Glutamatergic neuron (in vitro differentiated cells): ENCODE measurements around the gene PNMA6F. TPM values are rescaled to one million over a fixed set of nuclear protein-coding genes. Genes with fewer than 3 reads are reported as not detected.
"Not testable (repeated sequence)": the region's sequence is repeated elsewhere in the genome, so short reads cannot be mapped to it uniquely, and the experiment has no call there.

ENCODE experiments used
- DNase-seq: peaks from one replicate; pipeline ENCODE4 v3.0.0; 2022
- H3K27ac Mint-ChIP-seq: one replicate; pipeline ENCODE4 v1.8.0; 2020; ENCODE audit warnings: mild to moderate bottlenecking, mixed read lengths, inconsistent platforms; ENCODE audit not compliant: unreplicated experiment
- H3K27me3 Mint-ChIP-seq: one replicate; pipeline ENCODE4 v1.8.0; 2020; ENCODE audit warnings: mild to moderate bottlenecking, moderate library complexity, mixed read lengths, inconsistent platforms; ENCODE audit not compliant: unreplicated experiment
- H3K36me3 Mint-ChIP-seq: one replicate; pipeline ENCODE4 v1.8.0; 2020; ENCODE audit warnings: mild to moderate bottlenecking, mixed read lengths, inconsistent platforms; ENCODE audit not compliant: unreplicated experiment
- H3K4me1 Mint-ChIP-seq: one replicate; pipeline ENCODE4 v1.8.0; 2020; ENCODE audit warnings: mild to moderate bottlenecking, low read depth, mixed read lengths, inconsistent platforms; ENCODE audit not compliant: unreplicated experiment
- H3K4me3 Mint-ChIP-seq: one replicate; pipeline ENCODE4 v1.8.0; 2020; ENCODE audit warnings: mild to moderate bottlenecking, mixed read lengths, inconsistent platforms; ENCODE audit not compliant: unreplicated experiment
- H3K9me3 Mint-ChIP-seq: one replicate; pipeline ENCODE4 v1.8.0; 2020; ENCODE audit warnings: mild to moderate bottlenecking, moderate library complexity, mixed read lengths, inconsistent platforms; ENCODE audit not compliant: unreplicated experiment
- total RNA-seq: library from RNA; stranded (reverse); fragmentation: NEBNext Ultra II Directional; extraction: Animal tissue kit (Norgen Biotek cat#: 25700); gene quantifications from one replicate; pipeline ENCODE4 v1.2.1, GENCODE V29; 2021; ENCODE audit not compliant: unreplicated experiment
- TF ChIP-seq, protein P1 (sequence below): fragments of 200-600 bp; sonication (generic); IDR thresholded peaks from one replicate; pipeline ENCODE4 v1.5.0; 2021; ENCODE audit not compliant: partially characterized antibody, unreplicated experiment

PNMA6F gene
- total RNA-seq, 1 donor from 2014 or later = not detected

DNA sequence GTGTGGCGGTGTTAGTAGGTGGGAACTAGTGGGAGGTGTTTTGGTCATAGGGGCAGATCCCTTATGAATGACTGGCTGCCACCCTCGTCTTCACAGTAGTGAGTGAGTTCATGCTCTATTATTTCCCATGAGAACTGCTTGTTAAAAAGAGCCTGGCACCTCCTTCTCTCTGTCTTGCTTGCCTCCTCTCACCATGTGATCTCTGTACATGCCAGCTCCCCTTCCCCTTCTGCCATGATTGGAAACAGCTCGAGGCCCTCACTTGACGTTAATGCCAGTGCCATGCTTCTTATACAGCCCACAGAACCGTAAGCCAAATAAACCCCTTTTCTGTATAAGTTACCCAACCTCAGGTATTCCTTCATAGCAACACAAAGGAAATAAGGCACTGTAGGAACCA lies 21.7 kb downstream of the PNMA6F start:
- DNase-seq = no peak
- no peaks in the 10 kb centered on the region for H3K4me1 Mint-ChIP-seq
- no peak overlapping the region for H3K27ac Mint-ChIP-seq
- H3K4me3 Mint-ChIP-seq = no peak overlapping the region
- H3K9me3 Mint-ChIP-seq = peaks cover 4% of the 10 kb centered on the region
- H3K27me3 Mint-ChIP-seq = peaks cover 4% of the 10 kb centered on the region
- H3K36me3 Mint-ChIP-seq = no peaks in the 10 kb centered on the region
- TF ChIP-seq, protein P1, sequence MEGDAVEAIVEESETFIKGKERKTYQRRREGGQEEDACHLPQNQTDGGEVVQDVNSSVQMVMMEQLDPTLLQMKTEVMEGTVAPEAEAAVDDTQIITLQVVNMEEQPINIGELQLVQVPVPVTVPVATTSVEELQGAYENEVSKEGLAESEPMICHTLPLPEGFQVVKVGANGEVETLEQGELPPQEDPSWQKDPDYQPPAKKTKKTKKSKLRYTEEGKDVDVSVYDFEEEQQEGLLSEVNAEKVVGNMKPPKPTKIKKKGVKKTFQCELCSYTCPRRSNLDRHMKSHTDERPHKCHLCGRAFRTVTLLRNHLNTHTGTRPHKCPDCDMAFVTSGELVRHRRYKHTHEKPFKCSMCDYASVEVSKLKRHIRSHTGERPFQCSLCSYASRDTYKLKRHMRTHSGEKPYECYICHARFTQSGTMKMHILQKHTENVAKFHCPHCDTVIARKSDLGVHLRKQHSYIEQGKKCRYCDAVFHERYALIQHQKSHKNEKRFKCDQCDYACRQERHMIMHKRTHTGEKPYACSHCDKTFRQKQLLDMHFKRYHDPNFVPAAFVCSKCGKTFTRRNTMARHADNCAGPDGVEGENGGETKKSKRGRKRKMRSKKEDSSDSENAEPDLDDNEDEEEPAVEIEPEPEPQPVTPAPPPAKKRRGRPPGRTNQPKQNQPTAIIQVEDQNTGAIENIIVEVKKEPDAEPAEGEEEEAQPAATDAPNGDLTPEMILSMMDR = no peak

DNA sequence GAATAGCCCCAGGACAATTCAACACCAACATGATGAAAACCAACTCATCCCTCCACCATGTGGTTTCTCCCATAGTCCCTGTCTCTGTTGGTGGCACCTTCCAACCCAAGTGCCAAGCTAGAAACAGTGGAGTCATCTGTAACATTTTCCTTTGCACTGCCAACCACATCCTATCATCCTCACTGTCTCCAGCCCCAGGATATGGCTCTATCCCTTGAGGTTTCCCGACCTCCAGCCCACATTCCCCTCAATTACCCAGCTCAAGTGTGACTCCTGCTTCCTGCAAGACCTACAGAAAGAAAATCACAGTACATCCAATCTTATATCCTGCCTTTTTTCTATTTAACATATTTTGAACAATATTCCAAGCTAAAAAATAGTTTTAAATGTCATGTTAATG lies 24.2 kb downstream of the PNMA6F start:
- TF ChIP-seq, protein P1 = no peak
- Mint-ChIP-seq H3K4me1 (no peaks in the 10 kb centered on the region), H3K36me3 (no peaks in the 10 kb centered on the region), H3K27ac (no peak overlapping the region), H3K4me3 (no peak overlapping the region), H3K27me3 (no peaks in the 10 kb centered on the region), H3K9me3 (peaks cover 5% of the 10 kb centered on the region)
- DNase-seq = no peak

DNA sequence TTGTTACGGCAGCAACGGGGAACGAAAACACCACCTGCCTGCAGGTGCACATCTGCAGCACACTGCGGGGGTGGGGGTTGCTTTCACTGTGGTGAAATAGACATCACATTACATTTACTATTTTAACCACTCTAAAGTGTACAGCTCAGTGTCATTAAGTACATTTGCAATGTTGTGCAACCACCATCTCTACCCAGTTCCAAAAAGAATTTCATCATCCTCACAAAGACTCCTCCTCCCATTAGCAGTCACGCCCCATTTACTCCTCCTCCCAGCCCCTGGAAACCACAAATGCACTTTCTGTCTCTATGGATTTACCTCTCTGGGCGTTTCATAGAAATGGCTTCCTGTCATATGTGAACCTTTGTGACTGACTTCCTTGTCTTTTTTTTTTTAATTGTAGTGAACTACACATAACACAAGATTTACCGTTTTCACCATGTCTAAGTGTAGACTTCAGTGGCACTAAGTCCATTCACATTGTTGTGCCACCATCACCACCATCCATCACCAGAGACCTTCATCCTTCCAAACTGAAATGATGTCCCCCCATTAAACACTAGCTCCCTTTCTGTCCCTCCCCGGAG lies 28.0 kb downstream of the PNMA6F start:
- H3K36me3 Mint-ChIP-seq, DNase-seq, H3K27ac Mint-ChIP-seq, H3K4me1 Mint-ChIP-seq, H3K4me3 Mint-ChIP-seq, H3K27me3 Mint-ChIP-seq, H3K9me3 Mint-ChIP-seq: not testable (repeated sequence)

DNA sequence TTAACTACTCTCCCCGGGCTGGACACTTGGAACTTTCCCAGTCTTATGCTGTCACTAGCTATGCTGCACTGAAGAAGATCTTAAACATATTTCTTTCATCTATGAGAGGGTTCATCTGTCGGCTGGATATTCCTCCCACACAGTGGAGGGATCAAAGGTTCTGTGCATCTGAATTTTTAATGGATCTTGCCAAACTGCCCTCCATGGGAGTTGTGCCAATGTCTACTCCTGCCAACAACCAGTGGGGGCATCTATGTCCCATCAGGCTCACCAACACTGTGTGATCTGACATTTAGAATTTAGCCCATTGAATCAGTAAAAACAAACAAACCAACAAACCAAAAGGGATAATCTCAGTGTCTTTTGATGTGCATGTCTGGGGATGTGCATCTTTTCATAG lies 32.8 kb downstream of the PNMA6F start:
- H3K4me3 Mint-ChIP-seq, H3K4me1 Mint-ChIP-seq, H3K36me3 Mint-ChIP-seq, DNase-seq, H3K9me3 Mint-ChIP-seq, H3K27me3 Mint-ChIP-seq, H3K27ac Mint-ChIP-seq: not testable (repeated sequence)

DNA sequence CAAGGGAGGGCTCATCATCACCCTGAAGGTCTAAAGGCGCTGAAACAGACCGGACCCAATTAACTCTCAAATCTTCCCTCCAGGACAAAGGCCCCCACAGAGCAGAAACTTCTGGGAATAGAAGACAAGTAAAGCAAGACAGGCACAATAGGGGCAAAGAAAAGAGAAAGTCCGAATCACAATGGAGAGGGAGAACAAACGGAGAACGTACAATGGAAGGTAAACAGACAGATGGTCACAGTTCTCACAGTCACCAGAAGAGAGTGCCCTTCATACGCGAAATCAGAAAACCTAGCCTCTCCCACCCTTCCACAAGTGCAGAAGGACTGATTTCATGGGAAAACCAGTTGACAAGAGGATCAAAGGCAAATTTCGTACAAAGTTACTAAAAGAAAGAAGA lies 35.9 kb downstream of the PNMA6F start:
- DNase-seq, H3K27me3 Mint-ChIP-seq, H3K27ac Mint-ChIP-seq, H3K9me3 Mint-ChIP-seq, H3K36me3 Mint-ChIP-seq, H3K4me3 Mint-ChIP-seq, H3K4me1 Mint-ChIP-seq: not testable (repeated sequence)

DNA sequence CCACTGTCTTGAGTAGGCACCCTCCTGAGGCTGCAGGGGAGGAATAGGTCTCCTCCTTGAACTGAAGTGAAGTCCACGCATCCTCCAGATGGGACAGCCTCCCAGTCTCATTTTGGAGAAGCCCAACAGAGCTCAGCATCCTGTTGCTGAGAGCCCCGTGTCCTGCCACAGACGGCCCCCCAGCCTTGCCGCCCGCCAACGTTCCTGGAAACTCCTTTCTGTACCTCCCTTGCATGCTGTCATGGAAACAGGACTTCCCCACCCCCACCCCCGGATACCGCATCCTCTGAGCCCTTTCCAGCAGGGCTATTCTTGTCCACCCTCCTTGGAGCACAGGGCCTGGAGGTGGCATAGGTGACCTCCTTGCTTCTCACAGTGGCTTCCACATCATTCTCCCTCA lies 37.6 kb downstream of the PNMA6F start:
- H3K27me3 Mint-ChIP-seq, DNase-seq, H3K9me3 Mint-ChIP-seq, H3K4me3 Mint-ChIP-seq, H3K4me1 Mint-ChIP-seq, H3K27ac Mint-ChIP-seq, H3K36me3 Mint-ChIP-seq: not testable (repeated sequence)

DNA sequence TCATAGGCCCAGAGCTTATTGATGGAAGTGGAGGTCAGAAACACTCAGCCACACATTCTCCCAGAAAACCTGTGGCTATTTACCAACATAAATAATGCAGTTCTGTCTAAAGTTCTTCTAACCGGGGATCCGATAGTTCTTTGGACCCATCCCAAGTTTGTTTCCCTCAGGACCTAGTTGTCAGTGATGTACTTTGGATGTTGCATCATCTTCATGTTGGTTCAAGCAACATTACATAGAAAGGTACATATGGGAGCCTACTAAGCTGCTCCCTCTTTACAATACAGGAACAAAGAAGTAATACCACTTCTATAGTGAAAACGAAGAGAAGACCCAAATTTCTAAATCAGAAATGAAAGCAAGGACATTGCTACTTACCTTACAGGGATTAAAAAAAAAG lies 39.8 kb downstream of the PNMA6F start:
- not testable (repeated sequence) for H3K36me3 Mint-ChIP-seq, H3K4me1 Mint-ChIP-seq, H3K9me3 Mint-ChIP-seq, H3K4me3 Mint-ChIP-seq, H3K27ac Mint-ChIP-seq, H3K27me3 Mint-ChIP-seq, DNase-seq

DNA sequence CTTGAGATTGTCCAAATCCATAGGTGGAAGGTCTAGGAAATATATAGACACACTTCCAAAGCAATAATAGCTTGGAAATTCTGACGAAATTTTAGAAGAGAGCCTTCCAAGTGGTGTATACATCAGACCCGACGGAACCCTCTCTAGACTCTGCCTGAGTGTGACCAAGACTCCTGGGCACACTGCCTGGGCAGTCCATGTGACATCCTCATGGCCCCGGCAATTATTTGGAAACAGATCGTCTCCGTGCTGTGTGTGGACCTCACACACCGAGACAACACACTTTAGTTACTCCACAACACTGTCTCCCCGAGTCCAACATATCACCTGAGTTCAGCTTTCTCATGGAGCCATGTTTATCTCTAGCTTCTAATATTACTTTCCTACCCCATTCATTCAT lies 42.3 kb downstream of the PNMA6F start:
- not testable (repeated sequence) for H3K4me3 Mint-ChIP-seq, H3K27ac Mint-ChIP-seq, DNase-seq, H3K36me3 Mint-ChIP-seq, H3K27me3 Mint-ChIP-seq, H3K9me3 Mint-ChIP-seq, H3K4me1 Mint-ChIP-seq

DNA sequence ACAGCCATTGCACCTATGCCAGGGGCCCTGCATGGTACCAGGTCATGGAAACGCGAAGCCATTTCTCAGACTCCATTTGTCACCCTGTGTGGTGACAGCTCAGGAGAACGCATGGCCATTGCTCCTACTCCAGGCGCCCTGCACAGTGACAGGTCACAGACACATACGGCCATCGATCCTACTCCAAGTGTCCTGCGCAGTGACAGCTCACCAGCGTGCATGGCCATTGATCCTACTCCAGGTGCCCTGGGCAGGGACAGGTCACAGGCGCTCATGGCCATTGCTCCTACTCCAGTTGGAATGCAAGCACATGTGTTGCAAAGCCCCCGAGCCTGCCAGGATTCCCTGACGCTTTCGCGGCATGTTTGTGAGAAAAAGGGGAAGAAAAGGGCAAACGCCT lies 45.5 kb downstream of the PNMA6F start:
- not testable (repeated sequence) for H3K4me3 Mint-ChIP-seq, H3K36me3 Mint-ChIP-seq, DNase-seq, H3K27me3 Mint-ChIP-seq, H3K27ac Mint-ChIP-seq, H3K4me1 Mint-ChIP-seq, H3K9me3 Mint-ChIP-seq

DNA sequence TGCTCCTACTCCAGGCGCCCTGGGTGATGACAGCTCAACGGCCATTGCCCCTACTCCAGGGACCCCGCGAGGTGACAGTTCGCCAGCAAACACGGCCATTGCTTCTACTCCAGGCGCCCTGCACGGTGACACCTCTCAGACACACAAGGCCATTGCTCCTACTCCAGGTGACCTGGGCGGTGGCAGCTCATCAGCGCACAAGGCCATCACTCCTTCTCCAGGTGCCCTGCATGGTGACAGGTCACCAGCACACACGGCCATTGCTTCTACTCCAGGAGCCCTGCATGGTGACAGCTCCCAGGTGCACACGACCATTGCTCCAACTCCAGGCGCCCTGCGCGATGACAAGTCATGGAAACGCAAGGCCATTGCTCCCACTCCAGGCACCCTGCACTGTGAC lies 46.1 kb downstream of the PNMA6F start:
- H3K36me3 Mint-ChIP-seq = not testable (repeated sequence)

DNA sequence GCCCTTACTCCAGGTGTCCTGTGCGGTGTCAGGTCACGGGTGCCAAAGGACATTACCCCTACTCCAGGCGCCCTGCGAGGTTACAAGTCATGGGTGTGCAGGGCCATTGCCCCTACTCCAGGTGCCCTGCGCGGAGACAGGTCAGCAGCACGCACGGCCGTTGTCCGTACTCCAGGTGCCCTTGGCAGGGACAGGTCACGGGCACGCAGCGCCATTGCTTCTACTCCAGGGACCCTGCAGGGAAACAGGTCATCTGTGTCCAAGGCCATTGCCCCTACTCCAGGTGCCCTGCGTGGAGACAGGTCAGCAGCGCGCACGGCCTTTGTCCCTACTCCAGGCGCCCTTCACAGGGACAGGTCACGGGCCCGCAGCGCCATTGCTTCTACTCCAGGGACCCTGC lies 49.0 kb downstream of the PNMA6F start:
- H3K27ac Mint-ChIP-seq, H3K27me3 Mint-ChIP-seq, H3K4me1 Mint-ChIP-seq, H3K4me3 Mint-ChIP-seq, H3K36me3 Mint-ChIP-seq, DNase-seq, H3K9me3 Mint-ChIP-seq: not testable (repeated sequence)

More for the DNA sequence above, 46.1 kb downstream of the PNMA6F start:
- not testable (repeated sequence) for H3K4me1 Mint-ChIP-seq, H3K9me3 Mint-ChIP-seq, H3K27me3 Mint-ChIP-seq, H3K4me3 Mint-ChIP-seq, H3K27ac Mint-ChIP-seq, DNase-seq
